Jurkat, Clone E6-1 (cell line): Measurements from ENCODE around the gene LYSMD2.

Experiments
- DNase-seq: peaks from one replicate; pipeline ENCODE4 v3.0.0-alpha.2; 2011; ENCODE audit warnings: low read depth, low spot score
- H3K4me3 ChIP-seq: 2 replicates; pipeline ENCODE4 v1.5.1; 2011; ENCODE audit warnings: mild to moderate bottlenecking, low read length, control low read depth, moderate library complexity

LYSMD2 gene

GRCh38 chr15:51724673-51725072, 12.8 kb downstream of the LYSMD2 start:
- no peak for DNase-seq
- H3K4me3 ChIP-seq: no peak overlapping the region

GRCh38 chr15:51724199-51724598, 13.3 kb downstream of the LYSMD2 start:
- H3K4me3 ChIP-seq: no peak overlapping the region

GRCh38 chr15:51721199-51721960, 16.1 kb downstream of the LYSMD2 start:
- H3K4me3 ChIP-seq: no peak overlapping the region
- no peak for DNase-seq

More at GRCh38 chr15:51724199-51724598, 13.3 kb downstream of the LYSMD2 start:
- DNase-seq: no peak

- no peak overlapping the region for H3K4me3 ChIP-seq
- no peak for DNase-seq
Observed at GRCh38 chr15:51720201-51720995, 17.1 kb downstream of the LYSMD2 start.

- no peak for DNase-seq
- H3K4me3 ChIP-seq: no peak overlapping the region
Observed at GRCh38 chr15:51718746-51719145, 18.7 kb downstream of the LYSMD2 start.

GRCh38 chr15:51718219-51718618, 19.2 kb downstream of the LYSMD2 start:
- no peak overlapping the region for H3K4me3 ChIP-seq
- no peak for DNase-seq

- DNase-seq: no peak
- no peak overlapping the region for H3K4me3 ChIP-seq
Observed at GRCh38 chr15:51714911-51715310, 22.5 kb downstream of the LYSMD2 start.

GRCh38 chr15:51714162-51714561, 23.3 kb downstream of the LYSMD2 start:
- no peak for DNase-seq
- no peak overlapping the region for H3K4me3 ChIP-seq

- DNase-seq: no peak
- no peak overlapping the region for H3K4me3 ChIP-seq
Observed at GRCh38 chr15:51709031-51709430, 28.4 kb downstream of the LYSMD2 start.

- H3K4me3 ChIP-seq: no peak overlapping the region
- DNase-seq: no peak
Observed at GRCh38 chr15:51708013-51708412, 29.4 kb downstream of the LYSMD2 start.

- DNase-seq: no peak
Observed at GRCh38 chr15:51706926-51707608, 30.4 kb downstream of the LYSMD2 start.

GRCh38 chr15:51706291-51706690, 31.2 kb downstream of the LYSMD2 start:
- no peak for DNase-seq
- H3K4me3 ChIP-seq: no peak overlapping the region

More at GRCh38 chr15:51706926-51707608, 30.4 kb downstream of the LYSMD2 start:
- no peak overlapping the region for H3K4me3 ChIP-seq

GRCh38 chr15:51702710-51703109, 34.7 kb downstream of the LYSMD2 start:
- no peak overlapping the region for H3K4me3 ChIP-seq
- no peak for DNase-seq

- no peak for DNase-seq
- no peak overlapping the region for H3K4me3 ChIP-seq
Observed at GRCh38 chr15:51699373-51699772, 38.1 kb downstream of the LYSMD2 start.

- no peak overlapping the region for H3K4me3 ChIP-seq
- DNase-seq: no peak
Observed at GRCh38 chr15:51697163-51697562, 40.3 kb downstream of the LYSMD2 start.

GRCh38 chr15:51696566-51696965, 40.9 kb downstream of the LYSMD2 start:
- H3K4me3 ChIP-seq: no peak overlapping the region
- DNase-seq: no peak

- no peak overlapping the region for H3K4me3 ChIP-seq
- DNase-seq: no peak
Observed at GRCh38 chr15:51692154-51692553, 45.3 kb downstream of the LYSMD2 start.

GRCh38 chr15:51688863-51689262, 48.6 kb downstream of the LYSMD2 start:
- H3K4me3 ChIP-seq: no peak overlapping the region
- DNase-seq: peak; percentile 12

GRCh38 chr15:51687565-51687964, 49.9 kb downstream of the LYSMD2 start:
- no peak overlapping the region for H3K4me3 ChIP-seq
- no peak for DNase-seq
